MM.1S (cell line): ENCODE measurements around the gene BMP15.

Source experiments
- DNase-seq: peaks from one replicate; pipeline ENCODE4 v3.0.0-alpha.2; 2015
- H2AFZ ChIP-seq: fragments of 300-600 bp; sonication (generic); 2 replicates; pipeline ENCODE4 v1.6.0; 2016; ENCODE audit warnings: antibody characterized with exemption, low read length
- H3F3A ChIP-seq: fragments of 300-600 bp; sonication (generic); 2 replicates; pipeline ENCODE4 v1.6.1; 2016; ENCODE audit warnings: mild to moderate bottlenecking, antibody characterized with exemption, low read length, moderate library complexity, mixed read lengths; ENCODE audit not compliant: insufficient read depth
- H3K27ac ChIP-seq: fragments of 300-600 bp; sonication (generic); 2 replicates; pipeline ENCODE4 v1.5.1; 2016; ENCODE audit warnings: mild to moderate bottlenecking, low read length
- H3K27me3 ChIP-seq: fragments of 300-600 bp; sonication (generic); replicated peaks from 2 replicates; pipeline ENCODE4 v1.6.0; 2016; ENCODE audit warnings: low read length; ENCODE audit not compliant: insufficient read depth
- H3K36me3 ChIP-seq: fragments of 300-600 bp; sonication (generic); replicated peaks from 2 replicates; pipeline ENCODE4 v1.6.1; 2016; ENCODE audit warnings: mild to moderate bottlenecking, low read length, mixed read lengths; ENCODE audit not compliant: insufficient read depth
- H3K4me1 ChIP-seq: fragments of 300-600 bp; sonication (generic); 2 replicates; pipeline ENCODE4 v1.6.1; 2016; ENCODE audit warnings: low read length, mixed read lengths
- H3K4me2 ChIP-seq: fragments of 300-600 bp; sonication (generic); 2 replicates; pipeline ENCODE4 v1.6.0; 2016; ENCODE audit warnings: low read depth, low read length
- H3K4me3 ChIP-seq: fragments of 300-600 bp; sonication (generic); 2 replicates; pipeline ENCODE4 v1.5.1; 2016; ENCODE audit warnings: low read length, mixed read lengths
- H3K79me2 ChIP-seq: fragments of 300-600 bp; sonication (generic); 2 replicates; pipeline ENCODE4 v1.6.1; 2016; ENCODE audit warnings: mixed run types, low read length, mixed read lengths
- H3K9ac ChIP-seq: fragments of 300-600 bp; sonication (generic); 2 replicates; pipeline ENCODE4 v1.6.1; 2016; ENCODE audit warnings: low read length, mixed read lengths
- H3K9me2 ChIP-seq: fragments of 300-600 bp; sonication (generic); replicated peaks from 2 replicates; pipeline ENCODE4 v1.6.1; 2016; ENCODE audit warnings: mild to moderate bottlenecking, low read length, mixed read lengths; ENCODE audit not compliant: insufficient read depth
- H3K9me3 ChIP-seq: fragments of 300-600 bp; sonication (generic); replicated peaks from 2 replicates; pipeline ENCODE4 v1.6.1; 2016; ENCODE audit warnings: mild to moderate bottlenecking, low read length, mixed read lengths; ENCODE audit not compliant: insufficient read depth
- H4K20me1 ChIP-seq: fragments of 300-600 bp; sonication (generic); 2 replicates; pipeline ENCODE4 v1.6.1; 2016; ENCODE audit warnings: mild to moderate bottlenecking, low read length, moderate library complexity, mixed read lengths; ENCODE audit not compliant: insufficient read depth
- EZH2 ChIP-seq: fragments of 300-600 bp; sonication (generic); optimal IDR thresholded peaks from 2 replicates; pipeline ENCODE3; 2017; ENCODE audit warnings: low read depth, mild to moderate bottlenecking, antibody characterized with exemption, low read length, mixed read lengths
- EZH2phosphoT487 ChIP-seq: fragments of 300-600 bp; sonication (generic); IDR thresholded peaks from 2 replicates; pipeline ENCODE4 v1.6.1; 2018; ENCODE audit warnings: antibody characterized with exemption, low read length
- TF ChIP-seq, protein P1 (sequence below): fragments of 300-600 bp; sonication (generic); IDR thresholded peaks from 2 replicates; pipeline ENCODE4 v1.5.1; 2016; ENCODE audit warnings: antibody characterized with exemption, low read length, mixed read lengths

The BMP15 gene

DNA sequence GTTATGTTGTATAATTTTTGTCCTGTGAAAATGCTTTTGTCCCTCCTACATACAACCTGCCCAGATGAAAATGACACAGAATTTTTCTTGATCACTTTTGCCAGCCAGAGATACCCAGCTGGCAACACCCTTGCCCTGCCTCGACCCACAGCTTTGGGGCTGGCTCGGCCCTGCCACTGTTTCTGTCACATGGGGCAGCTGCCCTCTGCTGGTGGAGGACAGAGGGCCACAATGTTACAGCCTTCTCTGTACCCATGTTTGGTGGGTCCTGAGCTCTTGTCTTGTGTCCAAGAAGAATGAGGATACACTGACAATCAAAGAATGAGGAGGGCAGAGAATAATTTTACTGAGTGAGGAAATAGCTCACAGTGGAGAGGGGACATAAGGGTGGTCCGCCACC lies 31.1 kb downstream of the BMP15 start:
- Histone ChIP-seq H3K4me1 (no peaks in the 10 kb centered on the region), H3K27ac (no peak overlapping the region)

DNA sequence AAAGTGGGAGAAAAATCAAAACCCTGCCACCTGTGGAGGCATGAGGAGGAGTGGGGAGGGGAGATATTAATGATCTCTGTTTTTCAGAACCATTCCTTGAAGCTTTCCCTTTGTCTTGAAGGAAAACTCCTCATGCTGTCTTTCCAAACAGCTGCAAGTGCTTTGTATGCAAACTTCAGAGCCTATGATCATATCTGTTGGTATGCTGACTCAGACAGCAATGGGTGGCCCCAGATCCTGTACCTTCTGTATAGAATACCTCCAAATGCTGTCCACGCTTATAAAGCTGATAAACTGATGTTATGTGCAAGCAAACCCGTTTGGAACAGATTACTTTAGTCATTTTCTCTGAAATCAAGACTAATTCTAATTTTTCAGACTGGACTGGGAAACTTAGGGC lies 31.9 kb downstream of the BMP15 start:
- Histone ChIP-seq H3K27me3 (no peaks in the 10 kb centered on the region), H3K9ac (no peak overlapping the region), H3K4me3 (no peak overlapping the region), H3K36me3 (no peaks in the 10 kb centered on the region), H3K4me2 (no peak overlapping the region), H3K79me2 (no peaks in the 10 kb centered on the region), H4K20me1 (no peaks in the 10 kb centered on the region), H3K27ac (no peak overlapping the region), H3K4me1 (no peaks in the 10 kb centered on the region), H3K9me3 (no peaks in the 10 kb centered on the region), H2AFZ (no peak overlapping the region), H3F3A (no peaks in the 10 kb centered on the region), H3K9me2 (no peaks in the 10 kb centered on the region)
- DNase-seq = no peak
- TF ChIP-seq EZH2phosphoT487 = no peak
- no peak for TF ChIP-seq EZH2
- TF ChIP-seq, protein P1, sequence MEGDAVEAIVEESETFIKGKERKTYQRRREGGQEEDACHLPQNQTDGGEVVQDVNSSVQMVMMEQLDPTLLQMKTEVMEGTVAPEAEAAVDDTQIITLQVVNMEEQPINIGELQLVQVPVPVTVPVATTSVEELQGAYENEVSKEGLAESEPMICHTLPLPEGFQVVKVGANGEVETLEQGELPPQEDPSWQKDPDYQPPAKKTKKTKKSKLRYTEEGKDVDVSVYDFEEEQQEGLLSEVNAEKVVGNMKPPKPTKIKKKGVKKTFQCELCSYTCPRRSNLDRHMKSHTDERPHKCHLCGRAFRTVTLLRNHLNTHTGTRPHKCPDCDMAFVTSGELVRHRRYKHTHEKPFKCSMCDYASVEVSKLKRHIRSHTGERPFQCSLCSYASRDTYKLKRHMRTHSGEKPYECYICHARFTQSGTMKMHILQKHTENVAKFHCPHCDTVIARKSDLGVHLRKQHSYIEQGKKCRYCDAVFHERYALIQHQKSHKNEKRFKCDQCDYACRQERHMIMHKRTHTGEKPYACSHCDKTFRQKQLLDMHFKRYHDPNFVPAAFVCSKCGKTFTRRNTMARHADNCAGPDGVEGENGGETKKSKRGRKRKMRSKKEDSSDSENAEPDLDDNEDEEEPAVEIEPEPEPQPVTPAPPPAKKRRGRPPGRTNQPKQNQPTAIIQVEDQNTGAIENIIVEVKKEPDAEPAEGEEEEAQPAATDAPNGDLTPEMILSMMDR = no peak

More for the DNA sequence above, 31.1 kb downstream of the BMP15 start:
- no peaks in the 10 kb centered on the region for H3F3A ChIP-seq
- no peaks in the 10 kb centered on the region for H3K9me2 ChIP-seq
- peak; percentile 6 for DNase-seq
- no peaks in the 10 kb centered on the region for H3K79me2 ChIP-seq
- H3K9me3 ChIP-seq = no peaks in the 10 kb centered on the region
- no peaks in the 10 kb centered on the region for H4K20me1 ChIP-seq
- no peak overlapping the region for H2AFZ ChIP-seq
- H3K4me2 ChIP-seq = no peak overlapping the region
- no peaks in the 10 kb centered on the region for H3K36me3 ChIP-seq
- TF ChIP-seq, protein P1 = peak; percentile 34
- no peak for TF ChIP-seq EZH2phosphoT487
- no peak for TF ChIP-seq EZH2
- no peaks in the 10 kb centered on the region for H3K27me3 ChIP-seq
- H3K9ac ChIP-seq = no peak overlapping the region
- H3K4me3 ChIP-seq = no peak overlapping the region

DNA sequence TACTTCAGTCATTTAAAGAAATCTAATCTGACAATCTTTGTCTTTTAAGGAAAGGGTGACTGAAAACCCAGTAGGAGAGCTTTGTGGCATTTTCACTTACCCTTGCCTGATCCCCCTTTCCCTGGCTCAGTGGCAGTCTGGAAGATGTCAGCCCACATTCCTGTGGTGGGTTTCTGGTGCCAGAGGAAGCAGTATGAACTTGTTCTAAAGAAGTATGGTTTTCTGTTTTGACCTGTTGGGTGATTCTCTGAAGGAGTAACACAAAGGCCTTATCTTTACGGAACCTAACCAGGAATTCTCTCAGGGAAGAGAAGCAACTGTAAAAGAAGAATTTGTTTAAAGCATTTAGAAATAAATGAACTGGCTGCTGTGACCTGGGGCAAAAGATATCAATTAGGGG lies 41.9 kb downstream of the BMP15 start:
- Histone ChIP-seq H3K9ac (no peak overlapping the region), H3K4me1 (no peaks in the 10 kb centered on the region), H3F3A (no peaks in the 10 kb centered on the region), H3K27me3 (no peaks in the 10 kb centered on the region), H2AFZ (no peak overlapping the region), H3K27ac (no peak overlapping the region), H3K9me3 (no peaks in the 10 kb centered on the region), H3K9me2 (no peaks in the 10 kb centered on the region), H3K4me2 (no peak overlapping the region), H3K79me2 (no peaks in the 10 kb centered on the region), H3K36me3 (no peaks in the 10 kb centered on the region), H4K20me1 (no peaks in the 10 kb centered on the region), H3K4me3 (no peak overlapping the region)
- TF ChIP-seq, protein P1 = no peak
- TF ChIP-seq EZH2phosphoT487 (no peak), EZH2 (no peak)
- no peak for DNase-seq
